GM12872 (cell line): ENCODE results near the gene MRPL23.

Experiments used
- TF ChIP-seq, protein P1 (sequence below): IDR thresholded peaks from 3 replicates; pipeline ENCODE4 v1.5.1; 2011; ENCODE audit warnings: low read depth, mild to moderate bottlenecking, low read length, moderate library complexity; ENCODE audit not compliant: insufficient read depth

Gene MRPL23

DNA sequence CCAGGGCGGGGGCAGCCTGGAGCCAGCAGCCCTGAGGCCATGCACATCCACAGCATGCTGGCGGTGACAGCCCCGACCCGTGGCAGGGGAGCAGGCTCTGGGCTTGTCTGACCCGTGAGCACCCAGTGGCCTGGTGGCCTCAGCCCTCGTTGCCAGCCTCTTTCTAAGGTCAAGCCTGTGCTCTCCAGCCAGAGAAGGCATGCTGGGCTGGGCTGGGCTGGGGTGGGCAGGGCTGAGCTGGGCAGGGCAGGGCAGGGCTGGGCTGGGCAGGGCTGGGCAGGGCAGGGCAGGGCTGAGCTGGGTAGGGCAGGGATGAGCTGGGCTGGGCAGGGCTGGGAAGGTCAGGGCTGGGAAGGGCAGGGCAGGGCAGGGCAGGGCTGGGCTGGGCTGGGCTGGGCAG lies 39.9 kb downstream of the MRPL23 start:
- TF ChIP-seq, protein P1, sequence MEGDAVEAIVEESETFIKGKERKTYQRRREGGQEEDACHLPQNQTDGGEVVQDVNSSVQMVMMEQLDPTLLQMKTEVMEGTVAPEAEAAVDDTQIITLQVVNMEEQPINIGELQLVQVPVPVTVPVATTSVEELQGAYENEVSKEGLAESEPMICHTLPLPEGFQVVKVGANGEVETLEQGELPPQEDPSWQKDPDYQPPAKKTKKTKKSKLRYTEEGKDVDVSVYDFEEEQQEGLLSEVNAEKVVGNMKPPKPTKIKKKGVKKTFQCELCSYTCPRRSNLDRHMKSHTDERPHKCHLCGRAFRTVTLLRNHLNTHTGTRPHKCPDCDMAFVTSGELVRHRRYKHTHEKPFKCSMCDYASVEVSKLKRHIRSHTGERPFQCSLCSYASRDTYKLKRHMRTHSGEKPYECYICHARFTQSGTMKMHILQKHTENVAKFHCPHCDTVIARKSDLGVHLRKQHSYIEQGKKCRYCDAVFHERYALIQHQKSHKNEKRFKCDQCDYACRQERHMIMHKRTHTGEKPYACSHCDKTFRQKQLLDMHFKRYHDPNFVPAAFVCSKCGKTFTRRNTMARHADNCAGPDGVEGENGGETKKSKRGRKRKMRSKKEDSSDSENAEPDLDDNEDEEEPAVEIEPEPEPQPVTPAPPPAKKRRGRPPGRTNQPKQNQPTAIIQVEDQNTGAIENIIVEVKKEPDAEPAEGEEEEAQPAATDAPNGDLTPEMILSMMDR: no peak

DNA sequence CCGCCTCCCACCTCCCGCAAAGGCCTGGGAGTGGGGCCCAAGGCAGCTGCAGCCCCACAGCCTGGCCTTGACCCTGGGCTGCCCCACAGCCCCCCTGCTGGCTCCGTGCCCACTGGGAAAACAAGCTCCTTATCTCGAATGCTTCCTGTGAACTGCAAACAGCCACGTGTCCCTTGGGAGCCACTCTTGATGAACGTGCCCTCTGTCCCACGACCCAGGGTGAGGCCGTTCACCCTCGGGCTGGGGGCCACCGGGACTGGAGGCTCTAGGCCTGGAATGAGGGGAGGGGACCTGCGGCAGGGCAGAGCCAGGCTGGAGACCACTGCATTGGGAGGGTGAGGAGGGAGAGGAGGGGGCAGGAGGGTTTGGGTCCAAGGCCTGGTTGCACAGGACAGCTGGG lies 41.0 kb downstream of the MRPL23 start:
- TF ChIP-seq, protein P1: no peak

GRCh38 chr11:1988667-1989317 lies 41.7 kb downstream of the MRPL23 start:
- TF ChIP-seq, protein P1: no peak

DNA sequence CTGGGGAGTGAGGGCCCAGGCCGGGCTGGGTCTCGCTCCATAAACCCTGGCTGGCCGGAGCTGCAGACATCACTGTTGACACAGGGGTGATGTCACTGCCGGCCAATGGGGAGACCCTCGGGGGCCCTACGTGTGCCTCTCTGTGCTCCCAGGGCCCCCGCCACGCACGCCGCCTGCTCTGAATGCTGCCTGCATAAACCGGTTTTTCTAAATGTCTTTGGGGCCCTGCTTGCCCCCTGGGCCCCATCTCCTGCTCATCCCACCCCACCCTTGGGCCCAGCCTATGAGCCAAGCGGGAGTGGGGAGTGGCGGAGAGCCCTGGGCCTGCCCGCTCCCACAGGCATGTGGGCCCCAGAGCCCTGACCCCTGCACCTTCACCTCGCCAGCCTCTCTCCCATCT lies 42.8 kb downstream of the MRPL23 start:
- TF ChIP-seq, protein P1: no peak

DNA sequence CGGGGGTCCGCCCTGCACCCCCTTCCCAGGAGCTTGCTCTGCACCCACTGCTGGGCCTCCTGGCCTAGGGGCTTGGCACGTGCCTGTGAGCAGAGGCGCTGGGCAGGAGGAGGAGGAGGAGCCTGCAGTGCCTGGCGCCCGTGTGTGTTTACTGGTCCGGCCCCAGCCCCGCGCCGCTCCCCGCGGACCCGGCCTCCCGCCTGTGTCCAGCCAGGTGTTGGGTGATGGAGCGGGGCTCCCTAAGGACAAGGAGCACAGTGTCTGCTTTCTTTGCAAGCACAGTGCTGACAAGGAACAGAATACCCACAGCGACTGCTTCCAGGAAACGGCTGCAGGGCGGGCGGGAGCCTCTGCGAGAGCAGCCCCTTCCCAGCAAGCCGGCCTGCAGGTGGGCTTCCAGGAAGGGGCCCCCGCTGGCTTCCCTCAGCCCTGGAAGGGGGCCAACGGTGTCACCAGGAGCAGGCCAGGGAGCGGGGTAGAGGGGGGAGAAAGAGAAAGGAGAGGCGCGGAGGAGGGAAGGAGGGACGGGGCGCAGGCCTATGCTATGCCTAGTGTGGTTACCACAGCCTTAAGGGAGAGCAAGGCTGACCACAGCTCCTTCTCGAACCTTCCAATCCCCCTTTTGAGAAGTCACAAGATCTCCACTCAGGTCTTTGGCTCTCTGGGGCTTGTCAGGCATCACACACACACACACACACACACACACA lies 43.9 kb downstream of the MRPL23 start:
- TF ChIP-seq, protein P1: no peak

- TF ChIP-seq, protein P1: no peak
These were observed 45.0 kb downstream of the MRPL23 start for GRCh38 chr11:1992111-1992510.

- TF ChIP-seq, protein P1: no peak
These were observed 47.0 kb downstream of the MRPL23 start for GRCh38 chr11:1994121-1994520.
